ENCODE data around the gene SORT1. TPM values are rescaled to one million over a fixed set of nuclear protein-coding genes. Genes with fewer than 3 reads are reported as not detected.

Gene SORT1
- total RNA-seq, 1 experiment from 2014 or later: 13.3 TPM

DNA sequence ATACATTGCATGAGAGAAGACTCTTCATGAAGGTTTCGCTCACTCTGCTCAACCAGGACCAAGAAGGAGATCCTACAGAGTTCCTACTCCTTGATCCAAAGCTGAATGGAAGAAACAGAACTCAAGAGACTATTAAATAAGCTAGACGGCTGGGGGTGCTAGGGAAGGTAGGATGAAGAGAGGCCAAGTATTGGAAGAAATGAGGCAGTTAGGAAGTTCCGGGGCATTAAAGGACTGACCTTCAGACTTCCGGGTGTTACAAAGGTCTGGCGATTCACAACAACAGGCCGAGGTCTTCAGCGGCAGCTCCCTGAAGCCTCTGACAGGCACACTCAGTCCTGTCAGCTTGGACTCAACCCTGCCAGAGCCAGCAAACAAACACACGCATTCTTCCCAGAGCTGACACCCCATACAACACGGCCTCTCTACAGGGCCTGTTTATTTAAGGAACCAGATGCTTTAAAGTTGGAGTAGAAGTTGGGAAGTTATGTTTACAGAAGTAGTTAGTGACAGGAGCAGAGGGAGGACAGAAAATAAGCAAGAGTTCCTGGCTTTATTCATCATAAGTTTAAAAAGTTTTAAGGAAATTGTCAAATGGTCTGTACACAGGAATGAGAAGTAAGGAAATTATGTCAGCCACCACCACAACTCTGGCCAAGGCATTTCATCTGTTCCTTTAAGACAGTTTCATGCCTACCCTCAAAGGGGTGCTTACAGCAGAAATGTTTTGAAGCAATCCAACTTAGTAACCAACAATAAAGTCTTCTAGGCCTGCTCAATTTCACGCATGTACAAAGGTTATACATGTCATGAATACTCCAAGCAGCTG, 4.7 kb downstream of the SORT1 start:
- Mint-ChIP-seq H3K27me3 (ENCODE audit: insufficient read depth, unreplicated experiment) (no peaks in the 10 kb centered on the region), H3K36me3 (ENCODE audit: insufficient read depth, unreplicated experiment) (peaks cover 8% of the 10 kb centered on the region), H3K4me1 (ENCODE audit: insufficient read depth, unreplicated experiment) (peaks cover 58% of the 10 kb centered on the region), H3K27ac (ENCODE audit: low read depth, unreplicated experiment) (peak overlapping the region; percentile 98), H3K9me3 (ENCODE audit: unreplicated experiment) (no peaks in the 10 kb centered on the region), H3K4me3 (ENCODE audit: unreplicated experiment) (peak overlapping the region; percentile 64)
- BruUV-seq (replicated peaks): no TSS peak
- ChIA-PET CTCF (interaction anchor here (0.6 to 5.7 kb wide), 9 partner anchors 10 to 344 kb away, joined by 3 to 29 read pairs (median 4); partner anchors contain the start of gene PSRC1), POLR2A (interaction anchor here (0.6 to 6.5 kb wide), 20 partner anchors 9 to 302 kb away, joined by 3 to 86 read pairs (median 4); partner anchors contain the start of genes PSMA5, PSRC1, SARS1 and TMEM167B)
- DNase-seq (ENCODE audit: unreplicated experiment): peak; percentile 31
- TF ChIP-seq, protein P1, sequence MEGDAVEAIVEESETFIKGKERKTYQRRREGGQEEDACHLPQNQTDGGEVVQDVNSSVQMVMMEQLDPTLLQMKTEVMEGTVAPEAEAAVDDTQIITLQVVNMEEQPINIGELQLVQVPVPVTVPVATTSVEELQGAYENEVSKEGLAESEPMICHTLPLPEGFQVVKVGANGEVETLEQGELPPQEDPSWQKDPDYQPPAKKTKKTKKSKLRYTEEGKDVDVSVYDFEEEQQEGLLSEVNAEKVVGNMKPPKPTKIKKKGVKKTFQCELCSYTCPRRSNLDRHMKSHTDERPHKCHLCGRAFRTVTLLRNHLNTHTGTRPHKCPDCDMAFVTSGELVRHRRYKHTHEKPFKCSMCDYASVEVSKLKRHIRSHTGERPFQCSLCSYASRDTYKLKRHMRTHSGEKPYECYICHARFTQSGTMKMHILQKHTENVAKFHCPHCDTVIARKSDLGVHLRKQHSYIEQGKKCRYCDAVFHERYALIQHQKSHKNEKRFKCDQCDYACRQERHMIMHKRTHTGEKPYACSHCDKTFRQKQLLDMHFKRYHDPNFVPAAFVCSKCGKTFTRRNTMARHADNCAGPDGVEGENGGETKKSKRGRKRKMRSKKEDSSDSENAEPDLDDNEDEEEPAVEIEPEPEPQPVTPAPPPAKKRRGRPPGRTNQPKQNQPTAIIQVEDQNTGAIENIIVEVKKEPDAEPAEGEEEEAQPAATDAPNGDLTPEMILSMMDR (IDR thresholded peaks at IDR 0.05; ENCODE audit: unreplicated experiment): no peak
- intact Hi-C loops (cut with micrococcal nuclease): loop anchor here (10.0 kb wide), 1 partner anchor 278 kb away; the partner anchor contains the start of gene ELAPOR1

DNA sequence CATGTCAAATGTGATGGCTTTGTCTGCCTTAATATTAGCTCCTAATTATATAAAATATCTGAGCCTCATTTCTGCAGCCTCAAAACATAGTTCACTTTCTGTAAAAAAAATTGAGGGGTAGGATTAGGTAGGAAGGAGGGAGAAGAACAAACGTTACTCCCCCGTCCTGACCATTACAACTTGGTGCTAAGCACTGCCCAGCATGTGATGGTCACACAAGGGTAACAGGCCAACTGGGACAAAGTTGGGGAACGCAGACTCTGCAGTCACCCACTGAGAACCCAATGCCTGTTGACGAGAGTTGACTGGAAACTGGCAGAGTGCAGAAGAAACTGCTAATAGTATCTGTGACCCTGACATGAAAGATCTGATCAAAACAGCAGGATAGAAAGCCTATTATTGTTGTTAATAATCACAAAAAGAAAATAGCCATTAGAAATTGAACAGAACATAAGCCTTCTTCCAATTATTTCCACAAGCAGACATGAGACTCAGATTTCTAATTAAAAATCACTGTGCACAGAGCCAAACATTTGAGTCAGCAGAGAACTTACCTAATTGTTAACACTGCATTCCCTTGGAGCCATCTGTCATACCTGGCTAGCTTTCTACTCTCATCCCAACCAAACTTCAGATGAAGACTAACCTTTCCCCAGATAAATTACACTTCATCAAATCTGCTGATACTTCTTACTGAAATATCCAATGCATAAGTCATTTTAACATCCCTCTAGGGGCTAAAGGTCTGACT, 5.5 kb downstream of the SORT1 start:
- peak overlapping the region; percentile 64 for H3K4me3 Mint-ChIP-seq (ENCODE audit: unreplicated experiment)

DNA sequence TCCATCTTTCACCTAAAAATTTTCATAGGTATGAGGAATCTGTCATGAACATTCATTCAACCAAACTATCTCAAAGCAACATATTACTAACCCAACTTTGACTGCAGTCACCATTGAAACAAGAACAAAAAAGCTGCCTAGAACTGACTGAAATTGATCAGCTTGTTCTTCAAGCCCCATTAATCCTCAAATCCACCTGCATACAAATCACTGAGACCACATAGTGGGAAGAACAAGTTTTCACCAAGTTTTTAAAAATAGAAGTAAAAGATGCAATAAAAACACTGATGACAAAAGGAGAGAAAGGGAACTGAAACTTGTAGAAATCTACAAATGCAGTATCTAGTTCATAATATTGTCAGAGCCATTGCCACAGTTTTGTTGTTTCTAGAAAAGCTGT, 6.1 kb downstream of the SORT1 start:
- POLR2A ChIA-PET: interaction anchor here (0.6 to 6.5 kb wide), 25 partner anchors 7 to 554 kb away, joined by 3 to 86 read pairs (median 4); partner anchors contain the start of genes PSMA5, PSRC1, SARS1 and SORT1
- Mint-ChIP-seq H3K36me3 (ENCODE audit: insufficient read depth, unreplicated experiment) (peaks cover 8% of the 10 kb centered on the region), H3K4me1 (ENCODE audit: insufficient read depth, unreplicated experiment) (peaks cover 60% of the 10 kb centered on the region), H3K27ac (ENCODE audit: low read depth, unreplicated experiment) (peak overlapping the region; percentile 98), H3K9me3 (ENCODE audit: unreplicated experiment) (no peaks in the 10 kb centered on the region), H3K27me3 (ENCODE audit: insufficient read depth, unreplicated experiment) (no peaks in the 10 kb centered on the region), H3K4me3 (ENCODE audit: unreplicated experiment) (peak overlapping the region; percentile 43)
- TF ChIP-seq, protein P1 (IDR thresholded peaks at IDR 0.05; ENCODE audit: unreplicated experiment): no peak
- DNase-seq (ENCODE audit: unreplicated experiment): no peak
- BruUV-seq (replicated peaks): no TSS peak
- CTCF ChIA-PET: interaction anchor here (0.6 to 5.7 kb wide), 8 partner anchors 12 to 400 kb away, joined by 3 to 29 read pairs (median 4); no protein-coding TSS in a partner anchor
- intact Hi-C loops (cut with micrococcal nuclease): loop anchor here (10.0 kb wide), 1 partner anchor 277 kb away; the partner anchor contains the start of gene ELAPOR1

More for the DNA sequence above, 5.5 kb downstream of the SORT1 start:
- ChIA-PET POLR2A (interaction anchor here (0.6 to 6.5 kb wide), 27 partner anchors 7 to 555 kb away, joined by 3 to 86 read pairs (median 4); partner anchors contain the start of genes PSMA5, PSRC1, SARS1 and SORT1), CTCF (interaction anchor here (0.6 to 5.7 kb wide), 11 partner anchors 10 to 343 kb away, joined by 3 to 29 read pairs (median 4); partner anchors contain the start of gene PSRC1)
- intact Hi-C loops (cut with micrococcal nuclease): loop anchor here (10.0 kb wide), 1 partner anchor 277 kb away; the partner anchor contains the start of gene ELAPOR1
- no peak for DNase-seq (ENCODE audit: unreplicated experiment)
- no peaks in the 10 kb centered on the region for H3K9me3 Mint-ChIP-seq (ENCODE audit: unreplicated experiment)
- BruUV-seq (replicated peaks): no TSS peak
- H3K4me1 Mint-ChIP-seq (ENCODE audit: insufficient read depth, unreplicated experiment): peaks cover 58% of the 10 kb centered on the region
- H3K27ac Mint-ChIP-seq (ENCODE audit: low read depth, unreplicated experiment): peak overlapping the region; percentile 98
- peaks cover 8% of the 10 kb centered on the region for H3K36me3 Mint-ChIP-seq (ENCODE audit: insufficient read depth, unreplicated experiment)
- TF ChIP-seq, protein P1 (IDR thresholded peaks at IDR 0.05; ENCODE audit: unreplicated experiment): no peak
- H3K27me3 Mint-ChIP-seq (ENCODE audit: insufficient read depth, unreplicated experiment): no peaks in the 10 kb centered on the region
